Esophagus mucosa (tissue), 1 donor: ENCODE results near the gene TUBG1. TPM values are rescaled to one million over a fixed set of nuclear protein-coding genes. Genes with fewer than 3 reads are reported as not detected.
"Not testable (repeated sequence)": the region's sequence is repeated elsewhere in the genome, so short reads cannot be mapped to it uniquely, and the experiment has no call there.

Source experiments
- ATAC-seq: fragments of 200-7000 bp; cut with Tn5 transposase; one replicate; pipeline ENCODE4 v1.9.1; 2020
- total RNA-seq: library from RNA; stranded (reverse); gene quantifications from one replicate; pipeline ENCODE4 v1.2.4, GENCODE V29; 2023
- donor health status: DM: yes; HTN: yes; CAD: no.

The TUBG1 gene
- total RNA-seq, 1 donor from 2014 or later: 44.4 TPM

- peak; percentile 93 for ATAC-seq
Measured at GRCh38 chr17:42623732-42624596, 14.5 kb downstream of the TUBG1 start.

- not testable (repeated sequence) for ATAC-seq
Measured at GRCh38 chr17:42627032-42627764, 17.7 kb downstream of the TUBG1 start.

- peak; percentile 81 for ATAC-seq
Measured at GRCh38 chr17:42629411-42630009, 20.0 kb downstream of the TUBG1 start.

DNA sequence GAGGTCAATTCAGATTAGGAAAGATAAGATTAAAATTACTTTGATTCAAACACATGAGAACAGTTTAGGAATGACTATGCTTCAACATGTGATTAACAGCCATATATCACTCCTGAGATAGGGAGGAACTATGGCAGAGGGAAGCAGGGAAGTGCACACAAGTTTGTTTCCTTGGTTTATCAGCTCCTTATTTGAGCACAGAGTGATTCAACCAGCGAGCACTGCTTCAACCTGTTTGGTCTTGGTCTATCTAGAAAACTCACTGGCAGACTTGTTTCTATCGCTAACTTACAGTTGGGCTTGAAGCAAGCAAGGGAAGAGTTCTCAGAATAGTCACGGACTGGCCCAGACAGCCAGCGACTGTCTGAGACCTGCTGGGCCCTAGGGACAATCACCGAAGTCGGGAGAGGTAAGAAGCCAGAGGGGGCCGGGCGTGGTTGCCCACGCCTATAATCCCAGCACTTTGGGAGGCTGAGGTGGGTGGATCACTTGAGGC lies 23.5 kb downstream of the TUBG1 start:
- ATAC-seq: peak; percentile 88

- no peak for ATAC-seq
Measured at GRCh38 chr17:42639525-42640113, 30.1 kb downstream of the TUBG1 start.

- ATAC-seq: no peak
Measured at GRCh38 chr17:42640121-42640520, 30.6 kb downstream of the TUBG1 start.

GRCh38 chr17:42642336-42642735 lies 32.9 kb downstream of the TUBG1 start:
- ATAC-seq: no peak

DNA sequence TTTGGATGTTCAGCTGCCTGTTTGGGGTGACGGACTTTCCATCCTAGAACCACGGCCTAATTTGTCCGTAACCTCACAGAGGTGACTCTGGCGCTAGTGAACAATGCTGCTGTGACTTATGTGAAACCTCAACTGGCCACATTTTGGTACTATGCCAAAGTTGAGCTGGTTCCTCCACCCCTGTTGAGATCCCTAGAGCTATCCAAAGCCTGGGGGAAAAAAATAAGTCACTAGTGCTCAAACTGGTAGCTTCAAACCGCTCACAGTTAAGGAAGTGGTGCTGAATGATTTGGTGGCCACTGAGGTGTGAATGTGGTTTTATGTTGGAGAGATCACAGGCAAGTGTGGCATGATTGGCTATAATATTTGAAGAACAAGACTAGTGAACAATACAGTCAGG lies 38.3 kb downstream of the TUBG1 start:
- peak; percentile 64 for ATAC-seq

- no peak for ATAC-seq
Measured at GRCh38 chr17:42651392-42651791, 41.9 kb downstream of the TUBG1 start.

- no peak for ATAC-seq
Measured at GRCh38 chr17:42653179-42654124, 44.0 kb downstream of the TUBG1 start.

DNA sequence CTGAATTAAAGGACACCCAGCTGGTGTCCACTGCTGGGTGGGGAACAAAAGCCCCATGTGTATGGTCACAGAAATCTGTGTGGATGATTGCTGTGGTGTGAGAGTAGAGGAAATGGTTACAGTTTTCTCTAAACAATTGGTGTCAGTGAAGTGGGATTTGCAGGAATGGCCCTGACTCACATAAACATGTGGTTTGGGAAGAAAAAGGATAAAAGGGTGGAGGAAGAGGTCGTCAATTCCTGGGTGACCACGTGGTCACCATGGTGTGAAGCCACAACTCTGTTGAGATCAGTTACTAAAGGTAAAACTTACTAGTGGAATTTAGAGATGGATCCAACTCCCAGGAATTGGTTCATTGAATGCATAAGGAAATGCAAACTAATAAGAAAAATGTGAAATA lies 46.0 kb downstream of the TUBG1 start:
- ATAC-seq: no peak

DNA sequence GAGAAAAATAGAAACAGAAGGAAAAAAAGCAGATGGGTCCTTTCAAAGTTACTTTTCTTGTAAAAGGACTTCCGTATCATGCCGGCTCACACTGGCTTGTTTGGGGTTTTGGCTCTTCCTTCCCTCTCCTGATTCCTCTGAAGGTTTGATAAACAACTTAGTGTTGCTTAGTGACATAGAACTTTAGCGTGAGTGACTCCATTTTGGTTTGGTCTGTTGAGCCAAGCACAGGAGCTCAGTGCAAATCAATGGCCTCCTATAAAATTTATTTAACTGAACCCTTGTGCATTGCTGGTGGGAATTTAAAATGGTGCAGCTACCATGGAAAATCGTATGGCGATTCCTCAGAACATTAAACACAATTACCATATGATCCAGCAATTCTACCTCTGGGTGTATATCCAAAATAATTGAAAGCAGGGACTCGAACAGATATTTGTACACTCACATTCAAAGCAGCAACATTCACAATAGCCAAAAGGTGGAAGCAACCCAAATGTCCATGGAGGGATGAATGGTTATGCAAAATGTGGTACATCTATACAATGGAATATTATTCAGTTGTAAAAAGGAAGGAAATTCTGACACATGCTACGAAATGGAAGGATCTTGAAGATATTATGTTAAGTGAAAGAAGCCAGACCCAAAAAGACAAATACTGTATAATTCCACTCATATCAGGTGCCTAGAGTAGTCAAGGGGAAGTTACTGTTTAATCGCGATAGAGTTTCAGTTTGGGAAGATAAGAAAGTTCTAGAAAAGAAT lies 48.5 kb downstream of the TUBG1 start:
- no peak for ATAC-seq

DNA sequence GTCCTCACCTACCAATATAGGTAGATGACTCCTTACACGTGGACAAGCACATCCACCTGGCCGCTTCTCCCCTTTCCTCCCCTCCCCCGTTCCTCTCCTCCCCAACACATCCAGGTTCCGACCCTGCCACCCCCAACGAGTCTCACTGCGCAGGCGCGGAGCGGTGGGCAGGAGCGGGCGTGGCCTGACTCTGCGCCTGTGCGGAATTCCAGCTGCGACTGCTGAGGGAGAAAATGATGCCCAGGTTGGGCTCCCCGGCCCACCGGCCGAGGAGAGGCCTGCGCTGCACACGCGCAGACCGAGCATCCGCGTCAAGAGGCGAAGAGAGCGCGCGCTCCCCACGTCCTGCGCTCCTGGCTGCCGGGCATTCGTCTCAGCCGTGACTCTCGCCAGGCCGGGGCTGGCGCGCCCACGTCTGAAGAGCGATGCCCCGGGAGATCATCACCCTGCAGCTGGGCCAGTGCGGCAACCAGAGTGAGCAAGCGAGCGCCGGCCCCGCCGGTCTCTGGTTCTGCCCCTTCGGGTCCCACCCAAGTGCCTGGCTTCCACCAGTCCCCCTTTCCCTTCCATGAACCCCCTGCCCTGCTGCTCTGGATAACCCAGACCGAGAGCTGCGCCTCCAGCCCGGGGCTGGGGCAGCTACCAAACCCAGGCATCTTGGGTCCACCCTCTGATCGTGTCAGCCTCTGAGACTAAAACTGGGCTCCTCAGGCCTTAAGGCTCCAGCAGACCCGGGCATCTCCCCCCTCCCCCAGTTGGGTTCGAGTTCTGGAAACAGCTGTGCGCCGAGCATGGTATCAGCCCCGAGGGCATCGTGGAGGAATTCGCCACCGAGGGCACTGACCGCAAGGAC lies 49.8 kb downstream of the TUBG1 start, which contains the start of gene TUBG2:
Gene TUBG2 (plus strand): TSS at position 206 of the 853 bp plus-strand sequence. CDS start 220 bp downstream, at position 426.
- ATAC-seq: peak; percentile 57

- ATAC-seq: peak; percentile 14
Measured at GRCh38 chr17:42659932-42660274, 50.4 kb downstream of the TUBG1 start.

- peak; percentile 22 for ATAC-seq
Measured at GRCh38 chr17:42660692-42661345, 51.3 kb downstream of the TUBG1 start.
